LHCN-M2 (cell line): ENCODE measurements around the gene PIPOX. TPM values are rescaled to one million over a fixed set of nuclear protein-coding genes. Genes with fewer than 3 reads are reported as not detected.
A peak's percentile ranks its signal among the peaks of the same experiment; 100 is the strongest.

Experiments used
- DNase-seq: peaks from one replicate; pipeline ENCODE4 v3.0.0-alpha.2; 2012; ENCODE audit warnings: low read depth
- total RNA-seq: library from RNA; depleted of rRNA; stranded (reverse); fragments of >200 nt; gene quantifications from 2 replicates; pipeline ENCODE4 v1.2.3, GENCODE V29; 2014

Gene PIPOX
- total RNA-seq, 1 experiment from 2014 or later = 1.7 TPM

DNA sequence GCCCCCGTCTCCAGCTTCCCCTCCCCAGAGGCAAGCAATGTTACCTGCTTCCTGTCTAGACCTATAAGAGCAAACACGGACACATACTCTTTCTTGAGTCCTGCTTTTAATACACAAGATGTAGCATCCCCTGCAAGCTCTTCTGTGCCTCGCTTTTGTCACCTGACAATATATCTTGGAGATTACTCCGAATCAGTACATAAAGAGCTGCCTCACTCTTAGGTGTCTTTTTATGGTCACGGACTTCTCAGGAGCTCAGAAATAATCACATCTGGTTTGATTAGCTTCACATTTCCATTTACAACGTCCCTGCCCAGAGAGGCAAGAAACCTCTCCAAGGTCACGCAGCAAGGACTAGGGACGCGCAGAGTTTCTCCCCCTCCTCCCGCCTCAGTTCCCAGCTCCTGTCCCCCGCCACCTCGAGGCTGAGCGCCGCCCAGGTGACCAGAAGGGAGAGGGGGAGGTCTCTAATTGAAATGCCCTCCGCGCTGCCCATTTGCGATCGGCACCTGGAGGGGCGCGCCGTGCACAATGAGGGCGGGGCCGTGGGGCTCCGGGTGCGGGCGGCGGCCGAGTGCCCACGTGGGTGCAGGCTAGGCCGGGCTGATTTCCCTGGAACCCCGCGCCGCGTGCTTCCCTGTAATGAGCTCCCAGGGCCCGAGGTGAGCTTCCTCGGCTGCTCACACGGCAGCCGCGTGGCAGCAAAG is 23.3 kb upstream of the PIPOX start:
- DNase-seq = no peak

DNA sequence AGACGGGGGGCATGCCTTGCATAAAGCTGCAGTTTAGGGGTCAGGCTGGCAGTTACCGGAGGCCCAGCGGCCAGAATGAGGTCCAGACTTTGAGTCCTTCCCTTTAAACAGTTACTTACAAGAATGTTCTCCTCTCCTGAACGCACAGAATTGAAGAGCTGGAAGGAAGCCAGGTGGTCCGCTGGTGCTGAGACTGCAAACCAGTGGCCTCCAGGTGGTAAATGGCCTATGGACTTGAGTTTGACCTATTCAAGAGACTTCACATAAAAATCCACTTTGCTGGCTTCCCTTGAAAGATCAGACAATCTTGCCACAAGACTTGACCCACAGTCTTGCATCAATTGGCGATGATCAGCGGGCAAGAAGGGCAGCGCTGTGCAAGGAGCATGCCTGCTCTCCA is 22.4 kb upstream of the PIPOX start:
- DNase-seq = no peak

DNA sequence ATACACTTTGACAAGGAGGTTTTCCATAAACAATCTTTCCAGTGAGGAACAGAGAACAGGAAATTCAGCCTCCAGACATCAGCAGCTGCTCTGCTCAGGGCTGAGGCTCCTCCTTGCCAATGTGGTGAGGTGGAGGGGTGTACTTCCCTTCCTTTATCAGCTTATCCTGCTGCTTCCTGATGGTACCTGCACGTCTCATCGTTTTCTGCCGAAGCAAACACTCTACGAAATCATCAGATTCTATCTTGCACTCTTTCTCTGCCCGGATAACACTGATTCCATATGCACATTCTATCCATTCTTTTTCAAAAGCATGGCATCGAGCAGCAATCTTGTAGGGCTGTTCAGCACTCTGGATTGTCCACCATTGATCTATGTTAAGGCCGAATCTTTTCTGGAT is 21.7 kb upstream of the PIPOX start:
- DNase-seq = no peak

DNA sequence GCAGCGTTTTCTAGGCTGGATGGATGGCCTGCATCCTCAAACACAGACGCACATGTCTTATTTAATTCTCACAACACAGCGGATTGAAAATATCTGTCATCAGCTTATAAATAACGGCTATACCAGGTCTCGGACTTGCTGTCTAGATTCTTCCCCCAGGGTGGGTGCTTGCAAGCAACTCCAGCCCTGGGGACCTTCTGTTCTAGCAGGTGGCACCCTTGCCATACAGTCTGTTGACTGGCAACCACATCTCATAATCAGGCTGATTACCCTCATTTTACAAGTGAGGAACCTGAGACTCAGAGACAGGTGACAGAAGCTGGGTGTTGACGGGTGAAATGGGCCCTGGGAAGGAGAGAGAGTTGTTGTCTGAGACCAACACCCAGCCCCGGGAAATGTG is 20.9 kb upstream of the PIPOX start:
- DNase-seq = no peak

DNA sequence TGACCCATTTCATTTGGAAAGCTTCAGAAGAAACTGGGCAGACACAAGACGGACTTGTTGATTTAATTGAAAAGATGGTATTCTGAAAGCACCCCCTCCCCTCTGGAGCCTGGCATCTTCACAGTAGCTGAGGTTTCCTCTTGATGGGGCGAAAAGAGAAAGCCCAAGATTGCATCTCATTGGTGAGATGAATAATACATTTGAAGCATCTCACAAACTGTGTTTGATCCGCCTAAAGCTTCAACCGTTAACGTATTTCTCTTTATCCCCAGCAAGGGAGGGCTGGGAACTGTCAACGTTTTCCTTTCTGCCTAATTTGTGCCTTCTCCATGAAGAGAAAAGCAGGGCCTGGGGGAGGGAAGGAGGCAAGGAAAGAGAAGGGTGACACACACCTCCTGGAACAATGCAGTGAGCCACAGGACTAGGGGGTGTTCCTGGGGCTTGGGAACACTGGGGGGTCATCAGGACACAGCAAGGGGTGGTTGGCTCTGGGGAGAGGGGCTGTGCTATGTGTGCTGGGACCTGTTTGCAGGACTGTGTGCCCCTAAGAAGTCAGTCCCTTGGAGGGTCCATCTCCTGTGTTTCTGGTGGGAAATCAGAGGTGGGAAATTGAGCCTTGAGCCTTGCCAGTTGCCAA is 18.5 kb upstream of the PIPOX start:
- DNase-seq = no peak

DNA sequence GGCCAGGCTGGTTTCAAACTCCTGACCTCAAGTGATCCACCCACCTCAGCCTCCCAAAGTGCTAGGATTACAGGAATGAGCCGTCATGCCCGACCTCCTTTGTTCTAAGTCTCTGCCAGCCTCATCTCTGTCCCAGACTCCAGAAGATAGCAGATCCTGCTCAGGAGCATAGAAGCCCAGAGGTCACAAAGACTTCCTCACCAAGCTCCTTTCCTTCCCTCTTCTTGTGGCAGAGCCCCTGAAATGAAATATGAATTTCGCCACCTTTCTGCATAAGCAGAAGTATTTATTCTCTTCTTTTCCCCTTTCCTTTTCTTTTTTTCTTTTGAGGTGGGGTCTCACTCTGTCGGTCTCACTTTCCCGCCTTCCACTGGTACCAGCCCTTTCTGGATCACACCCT is 11.5 kb upstream of the PIPOX start:
- DNase-seq = no peak

DNA sequence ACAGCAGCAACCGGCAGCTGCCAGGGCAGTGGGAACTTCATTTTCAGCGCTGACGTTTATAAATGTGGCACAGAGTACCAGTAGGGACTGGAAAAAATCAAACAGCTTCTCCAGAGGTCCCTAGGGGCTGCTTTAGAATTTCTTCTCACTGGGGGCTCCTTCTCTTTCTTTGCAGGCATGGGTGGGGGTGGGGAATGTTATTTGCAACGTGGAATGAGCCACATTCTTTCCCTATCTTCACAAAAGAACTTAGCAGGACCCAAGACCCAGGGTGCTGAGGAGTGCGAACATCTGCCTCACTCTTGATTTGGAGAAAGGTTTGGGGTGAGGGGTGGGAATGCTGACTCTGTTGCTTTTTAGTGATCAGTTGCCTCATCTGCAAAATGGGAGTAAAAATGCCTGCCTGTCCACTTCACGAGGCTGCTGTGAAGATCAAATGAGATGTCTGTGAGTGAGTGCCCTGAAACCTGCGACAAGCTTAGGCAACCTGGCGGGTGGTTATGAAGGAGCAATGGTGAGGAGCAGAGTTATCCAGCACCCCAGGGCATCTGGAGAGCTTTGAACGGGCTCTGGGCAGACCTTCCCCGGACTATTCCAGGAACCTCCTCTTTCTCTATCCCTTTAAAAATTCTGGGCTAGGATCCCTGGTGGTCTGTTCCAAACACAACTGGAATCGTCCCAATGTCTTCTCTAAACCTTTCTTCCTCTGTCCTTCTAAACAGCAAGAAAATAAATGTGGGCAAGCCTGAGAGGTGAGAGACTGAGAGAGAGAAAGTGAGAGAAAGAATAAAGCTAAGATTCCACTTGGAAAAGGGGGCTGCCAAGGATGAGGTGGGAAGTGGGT is 10.7 kb upstream of the PIPOX start:
- no peak for DNase-seq

DNA sequence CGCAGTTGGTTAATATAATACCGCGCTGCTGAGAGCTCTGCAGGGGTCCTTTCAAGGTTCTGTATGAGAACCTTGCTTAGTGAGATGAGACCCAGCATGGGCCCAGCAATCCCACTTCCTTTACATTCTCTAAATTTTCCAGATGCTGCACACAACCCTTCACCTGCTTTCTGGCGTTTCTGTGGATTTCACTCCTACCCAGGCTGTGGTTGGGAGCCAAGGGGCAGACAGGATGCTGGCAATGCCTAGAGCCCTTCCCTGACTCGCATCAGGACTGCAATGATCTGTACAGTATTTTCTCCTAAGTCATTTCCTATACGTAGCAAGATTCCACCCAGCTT is 10.1 kb upstream of the PIPOX start:
- DNase-seq = no peak

DNA sequence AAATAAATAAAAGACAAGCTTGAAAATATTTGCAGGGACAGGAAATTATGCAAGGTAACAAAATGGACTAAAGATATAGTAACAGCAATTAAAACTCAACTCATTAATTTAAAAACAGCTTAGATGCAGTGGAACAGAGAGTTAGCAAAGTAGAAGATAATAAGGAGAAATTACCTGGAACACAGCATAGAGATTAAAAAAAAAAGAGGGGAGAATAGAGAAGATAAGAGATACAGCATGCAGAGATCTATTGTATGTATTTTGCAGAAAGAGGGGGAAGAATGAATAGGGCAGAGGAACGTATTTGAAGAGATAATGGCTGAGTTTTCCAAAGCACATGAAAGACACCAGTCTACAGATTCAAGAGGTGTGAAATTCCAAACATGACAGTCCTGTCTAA is 8.4 kb upstream of the PIPOX start:
- DNase-seq = no peak

DNA sequence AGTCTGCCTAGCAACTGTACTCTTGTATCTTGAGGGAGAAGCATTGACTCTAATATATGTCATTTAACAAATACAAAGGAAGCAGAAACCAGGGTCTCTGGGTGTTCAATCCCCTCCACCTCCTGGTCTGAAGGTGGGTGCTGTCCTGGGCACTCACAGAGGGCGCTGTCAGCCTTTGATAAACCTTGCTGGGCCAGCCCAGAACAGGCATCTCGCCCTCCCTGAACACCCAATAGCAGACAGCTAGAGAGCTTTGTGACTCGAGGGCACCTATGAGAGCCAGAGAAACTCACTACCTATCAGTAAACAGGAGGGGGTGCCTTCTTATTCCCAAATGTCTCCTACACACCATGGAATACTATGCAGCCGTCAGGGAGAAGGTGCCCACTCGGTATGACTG is 6.4 kb upstream of the PIPOX start:
- no peak for DNase-seq

DNA sequence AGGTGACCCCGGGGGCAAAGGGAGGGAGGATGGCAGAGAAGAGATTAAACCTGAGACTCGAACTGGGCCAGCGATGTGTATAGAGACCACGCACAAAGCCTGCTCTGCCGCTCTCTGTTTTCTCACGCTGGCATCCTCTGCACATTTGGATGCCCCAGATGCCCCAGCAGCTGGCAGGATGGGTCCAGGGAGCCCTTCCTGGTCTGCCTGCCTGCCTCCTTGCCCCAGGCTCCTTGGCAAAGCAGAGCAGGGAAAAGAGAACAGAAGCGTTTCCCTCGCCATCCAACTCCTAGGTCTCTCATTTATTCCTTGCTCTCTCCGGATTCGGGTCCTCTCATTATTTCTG is 5.2 kb upstream of the PIPOX start:
- DNase-seq = no peak

DNA sequence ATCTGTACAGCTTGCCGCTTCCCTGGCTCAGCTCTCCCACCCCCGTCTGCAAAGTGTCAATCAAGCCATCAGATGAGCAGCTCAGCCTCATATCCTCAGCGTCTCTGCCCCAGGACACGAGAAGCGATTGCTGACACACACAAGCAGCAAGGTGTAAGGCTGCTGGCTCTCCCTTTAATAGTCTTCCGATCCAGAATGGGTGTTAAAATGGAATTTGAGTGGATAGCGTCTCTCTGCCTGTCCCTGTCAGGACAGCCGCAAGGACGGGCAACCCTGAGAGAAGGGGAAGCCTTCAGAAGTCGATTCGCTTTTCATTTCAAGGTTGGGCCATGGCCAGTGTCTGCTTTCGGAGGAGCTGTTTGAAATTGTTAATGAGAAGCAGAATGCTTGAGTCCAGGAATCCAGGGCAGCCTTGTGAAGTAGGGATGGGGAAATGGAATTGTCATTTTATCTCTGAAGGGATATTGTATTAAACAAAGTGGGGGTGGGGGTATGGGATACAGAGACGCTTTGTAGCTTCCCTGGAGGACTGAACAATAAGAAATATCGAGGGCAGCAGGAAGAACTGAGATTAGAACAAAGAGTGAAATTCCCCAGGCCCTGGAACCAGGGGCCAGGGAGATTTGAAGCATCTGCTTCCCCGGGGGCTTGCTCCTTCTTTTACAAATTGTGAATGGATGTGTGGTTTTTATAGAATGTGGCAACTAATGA is 4.7 kb upstream of the PIPOX start:
- DNase-seq = no peak

DNA sequence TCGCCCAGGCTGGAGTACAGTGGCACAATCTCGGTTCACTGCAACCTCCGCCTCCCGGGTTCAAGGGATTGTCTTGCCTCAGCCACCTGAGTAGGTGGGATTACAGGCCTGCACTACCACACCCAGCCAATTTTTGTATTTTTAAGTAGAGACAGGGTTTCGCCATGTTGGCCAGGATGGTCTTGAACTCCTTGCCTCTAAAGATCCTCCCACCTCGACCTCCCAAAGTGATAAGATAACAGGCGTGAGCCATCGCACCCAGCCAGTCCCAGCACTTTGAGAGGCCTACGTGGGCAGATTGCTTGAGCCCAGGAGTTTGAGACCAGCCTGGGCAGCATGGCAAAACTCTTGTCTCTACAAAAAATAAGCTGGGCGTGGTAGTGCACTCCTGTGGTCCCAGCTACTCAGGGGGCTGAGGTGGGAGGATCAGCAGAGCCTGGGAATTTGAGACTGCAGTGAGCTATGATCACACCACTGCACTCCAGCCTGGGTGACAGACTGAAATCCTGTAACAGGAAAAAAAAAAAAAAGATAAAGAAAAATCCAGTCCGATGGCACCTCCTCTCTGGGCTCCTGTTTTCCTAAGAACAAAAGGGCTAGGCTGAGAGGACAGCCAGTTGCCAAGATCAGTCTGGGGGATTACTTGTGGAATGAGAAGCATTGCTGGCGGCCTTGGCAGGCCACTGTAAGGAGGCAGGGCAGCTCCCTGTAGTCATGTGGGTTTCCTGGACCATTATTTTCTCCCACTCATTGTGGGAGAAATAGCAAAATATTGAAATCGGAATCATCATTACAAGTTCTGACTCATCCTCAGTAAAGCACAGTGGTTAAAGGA is 3.0 kb upstream of the PIPOX start:
- peak; percentile 98 for DNase-seq

DNA sequence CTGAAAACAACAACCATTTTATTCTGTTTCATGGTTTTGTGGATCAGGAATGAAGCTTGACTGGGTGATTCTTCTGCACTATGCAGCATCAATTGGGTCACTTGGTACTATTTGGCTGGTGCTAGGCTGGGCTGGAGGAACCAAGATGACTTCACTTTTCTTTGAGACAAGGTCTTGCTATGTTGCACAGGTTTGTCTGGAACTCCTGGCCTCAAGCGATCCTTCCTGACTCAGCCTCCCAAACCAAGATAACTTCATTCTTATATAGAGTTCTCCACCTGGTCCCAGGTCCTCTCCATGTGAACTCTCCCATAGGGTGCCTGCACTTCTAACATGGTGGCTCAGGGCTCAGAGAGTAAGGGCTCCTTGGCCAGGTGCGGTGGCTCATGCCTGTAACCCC is 1.9 kb upstream of the PIPOX start:
- no peak for DNase-seq

DNA sequence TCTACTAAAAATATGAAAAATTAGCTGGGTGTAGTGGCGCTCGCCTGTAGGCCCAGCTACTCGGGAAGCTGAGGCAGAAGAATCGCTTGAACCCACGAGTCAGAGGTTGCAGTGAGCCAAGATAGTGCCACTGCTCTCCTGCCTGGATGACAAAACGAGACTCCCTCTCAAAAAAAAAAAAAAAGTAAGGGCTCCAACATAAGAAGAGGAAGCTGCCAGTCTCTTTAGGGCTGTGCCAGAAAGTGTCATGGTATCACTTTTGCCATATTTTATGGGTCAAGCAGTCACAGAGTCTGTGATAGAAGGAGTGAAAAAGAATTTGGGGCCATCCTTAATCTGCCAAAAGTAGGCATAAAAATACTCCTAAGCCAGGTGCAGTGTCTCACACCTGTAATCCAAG is 1.4 kb upstream of the PIPOX start:
- DNase-seq = no peak

DNA sequence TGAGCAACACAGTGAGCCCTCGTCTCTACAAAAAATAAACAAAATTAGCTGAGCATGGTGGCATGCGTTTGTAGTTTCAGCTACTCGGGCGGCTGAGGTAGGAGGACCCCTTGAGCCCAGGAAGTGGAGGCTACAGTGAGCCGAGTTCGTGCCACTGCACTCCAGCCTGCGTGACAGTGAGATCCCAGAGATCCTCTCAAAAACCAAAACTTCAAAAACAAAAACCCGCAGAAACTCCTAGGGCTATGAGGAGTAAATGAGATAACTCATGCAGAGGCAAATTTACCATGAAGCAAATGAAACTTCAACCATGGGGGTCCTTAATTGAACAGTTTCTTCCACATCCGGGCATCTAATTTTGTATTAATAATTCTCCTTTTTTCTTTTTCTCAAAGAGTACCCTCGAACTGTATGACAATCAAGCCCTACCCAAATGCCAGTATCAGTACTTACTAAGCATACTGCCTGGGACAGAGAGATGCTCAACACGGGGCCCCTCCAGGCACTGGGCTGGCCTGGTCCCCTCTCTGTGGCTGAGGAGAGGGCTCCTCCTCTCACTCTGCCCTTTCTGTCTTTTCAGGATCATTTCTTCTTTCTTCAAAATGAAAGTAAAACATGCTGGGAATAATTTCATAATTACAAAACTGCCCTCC is 789 bp upstream of the PIPOX start:
- no peak for DNase-seq

DNA sequence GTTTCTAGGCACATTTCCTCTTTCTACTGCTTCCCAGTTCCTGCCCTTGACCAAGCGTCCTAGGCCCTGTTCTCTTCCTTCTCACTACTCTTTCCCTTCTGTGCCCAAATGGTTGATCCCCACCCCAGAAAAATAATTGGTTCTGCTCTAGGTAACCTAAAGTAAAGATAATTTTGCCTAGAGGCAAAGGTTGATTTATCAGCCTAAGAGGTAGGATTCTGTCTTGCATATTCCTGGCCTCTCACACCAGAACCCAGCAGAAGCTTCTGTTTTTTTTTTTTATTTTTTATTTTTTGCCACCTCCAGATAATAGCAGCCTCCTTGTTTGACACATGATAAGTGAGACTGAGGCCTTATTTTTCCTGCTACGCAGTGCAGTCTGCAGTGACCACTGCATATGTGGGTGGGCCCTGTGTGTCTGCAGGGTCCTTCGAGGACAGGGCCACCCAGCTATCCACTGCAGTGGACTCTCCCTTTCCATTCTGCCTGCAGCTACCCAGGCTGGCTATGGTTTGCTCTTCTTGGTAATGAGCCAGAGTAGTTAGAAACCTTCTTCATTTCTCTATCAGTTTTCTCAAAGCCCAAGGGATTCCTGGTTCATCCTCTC is 701 bp downstream of the PIPOX start:
- DNase-seq = no peak

DNA sequence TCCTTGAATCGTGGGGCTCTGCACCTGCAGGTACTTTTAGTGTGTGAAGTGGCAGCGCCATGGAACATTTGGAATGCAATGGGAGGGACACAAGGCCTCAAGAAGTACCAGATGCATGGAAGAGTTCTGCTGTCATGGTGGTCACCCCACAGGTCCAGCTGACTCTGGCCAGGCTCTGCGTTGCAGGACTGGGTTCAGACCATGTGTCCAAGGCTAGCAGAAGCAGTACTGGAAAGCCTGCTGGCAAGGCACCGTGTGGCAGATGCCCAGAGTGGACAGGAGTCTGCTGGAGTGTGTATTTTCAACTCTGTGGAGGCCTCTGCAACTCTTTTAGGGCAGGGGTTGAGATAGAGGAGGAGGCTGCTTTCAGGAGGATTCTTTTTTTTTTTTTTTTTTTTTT is 2.1 kb downstream of the PIPOX start:
- no peak for DNase-seq

DNA sequence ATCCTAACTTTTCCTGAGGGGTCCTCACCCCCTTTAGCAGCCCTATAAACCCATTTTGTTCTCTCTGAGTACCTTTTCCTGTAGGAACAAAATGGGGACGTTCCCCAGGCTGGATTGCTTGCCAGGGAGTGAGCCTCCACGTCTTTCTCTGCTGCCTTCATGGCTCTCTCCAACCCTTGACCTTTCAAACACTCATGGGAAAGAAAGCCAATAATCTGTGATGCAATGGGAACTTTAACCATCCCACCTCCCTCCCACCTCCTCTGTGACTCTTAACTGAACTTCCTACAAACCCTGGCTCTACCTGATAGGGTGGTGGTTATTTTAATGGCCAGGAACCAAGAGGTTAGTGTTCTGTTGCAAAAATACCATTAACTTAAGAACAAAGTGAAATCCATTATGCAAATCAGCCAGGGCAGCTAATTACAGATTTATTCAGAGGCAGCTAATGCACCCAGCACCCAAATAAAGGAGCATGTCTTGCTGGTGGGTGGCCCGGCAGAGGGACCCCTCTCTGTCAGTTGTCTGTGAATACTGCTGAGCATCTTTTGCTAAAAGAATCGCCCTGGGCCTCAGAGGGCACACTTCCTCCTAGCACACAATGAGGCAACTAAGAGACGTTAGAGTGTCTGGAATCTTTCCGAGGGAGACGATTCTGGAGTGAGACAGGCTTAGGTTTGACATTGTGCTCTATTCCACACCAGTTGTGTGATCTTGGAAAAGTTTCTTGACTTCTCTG is 3.0 kb downstream of the PIPOX start:
- DNase-seq = no peak

DNA sequence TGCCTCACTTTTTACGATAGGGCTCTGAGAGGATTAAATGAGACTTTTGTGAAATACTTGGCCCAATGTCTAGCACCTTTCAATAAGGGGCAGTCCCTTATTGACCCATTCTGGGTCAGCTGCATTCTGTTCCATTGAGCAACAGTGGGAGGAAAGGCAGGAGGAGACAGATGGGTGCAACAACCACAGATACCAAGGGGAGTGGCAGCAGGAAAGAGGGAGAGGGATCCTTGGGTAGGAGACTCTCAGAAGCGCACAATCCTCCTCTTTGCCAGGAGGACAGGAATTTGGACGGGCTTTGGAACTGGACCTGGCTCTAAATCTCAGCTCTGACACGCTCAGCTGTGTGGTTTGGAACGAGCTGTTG is 3.5 kb downstream of the PIPOX start:
- peak; percentile 26 for DNase-seq
